Sigmoid colon (tissue), 4 donors: ENCODE data around the gene SYNPO2.
A peak's percentile ranks its signal among the peaks of the same experiment; 100 is the strongest.

Source experiments
- CTCF ChIP-seq, 4 experiments: fragments of 450-650 bp in 3 of 4; fragments of 200-600 bp in 1 of 4; IDR thresholded peaks; one replicate each; pipeline ENCODE4 v1.5.1; 2016 to 2019; ENCODE audit warnings: antibody characterized with exemption in 4 of 4, mild to moderate bottlenecking in 3 of 4, moderate library complexity in 2 of 4
- POLR2A ChIP-seq, 2 donors: fragments of 450-650 bp; IDR thresholded peaks; one replicate each; pipeline ENCODE4 v1.6.1; 2016; ENCODE audit warnings: antibody characterized with exemption in 2 of 2, mild to moderate bottlenecking in 2 of 2, moderate library complexity in 2 of 2
- POLR2AphosphoS5 ChIP-seq, 4 donors: sonication (generic); formaldehyde crosslinking; IDR thresholded peaks; one replicate each; pipeline ENCODE4 v1.6.1; 2017; ENCODE audit warnings: antibody characterized with exemption in 4 of 4

GRCh38 chr4:119034276-119035008 is 145.8 kb downstream of the SYNPO2 start:
- peak in 2 of 4 experiments; percentile 6 to 35 for TF ChIP-seq CTCF (IDR thresholded peaks at IDR 0.05)
- TF ChIP-seq POLR2AphosphoS5 (IDR thresholded peaks at IDR 0.05) = peak; percentile 7 to 78 (median 50)
- TF ChIP-seq POLR2A (IDR thresholded peaks at IDR 0.05) = peak in 1 of 2 donors; percentile 17
